ENCODE measurements around the gene BCL2L13.

BCL2L13 gene

GRCh38 chr22:17738386-17739128, 100.0 kb downstream of the BCL2L13 start:
- no peaks in the 10 kb centered on the region for H3K27me3 ChIP-seq (replicated peaks)
- H3K36me3 ChIP-seq (replicated peaks), result peaks cover 16% of the 10 kb centered on the region
- H3K4me3 ChIP-seq (ENCODE audit: low read depth, low read length), result no peak overlapping the region
- TF ChIP-seq CTCF (IDR thresholded peaks at IDR 0.05; ENCODE audit: low read depth, low read length, missing control alignments), result no peak
- no peak overlapping the region for H3K27ac ChIP-seq
- no peak for DNase-seq
- in situ Hi-C loops (cut with HindIII; ENCODE audit: low pct_ligation_motif_present, low sequenced_read_pairs), result no loop called here

GRCh38 chr22:17739196-17739975, 100.8 kb downstream of the BCL2L13 start:
- in situ Hi-C loops (cut with HindIII; ENCODE audit: low pct_ligation_motif_present, low sequenced_read_pairs), result no loop called here
- no peak for TF ChIP-seq CTCF (IDR thresholded peaks at IDR 0.05; ENCODE audit: low read depth, low read length, missing control alignments)
- H3K36me3 ChIP-seq (replicated peaks), result peaks cover 10% of the 10 kb centered on the region
- H3K4me3 ChIP-seq (ENCODE audit: low read depth, low read length), result no peak overlapping the region
- no peak overlapping the region for H3K27ac ChIP-seq
- no peaks in the 10 kb centered on the region for H3K27me3 ChIP-seq (replicated peaks)
- no peak for DNase-seq

GRCh38 chr22:17741866-17742526, 103.4 kb downstream of the BCL2L13 start:
- Histone ChIP-seq H3K27ac (no peak overlapping the region), H3K36me3 (replicated peaks) (peaks cover 2% of the 10 kb centered on the region), H3K27me3 (replicated peaks) (no peaks in the 10 kb centered on the region), H3K4me3 (ENCODE audit: low read depth, low read length) (no peak overlapping the region)
- no peak for TF ChIP-seq CTCF (IDR thresholded peaks at IDR 0.05; ENCODE audit: low read depth, low read length, missing control alignments)
- DNase-seq, result no peak
- in situ Hi-C loops (cut with HindIII; ENCODE audit: low pct_ligation_motif_present, low sequenced_read_pairs), result no loop called here

GRCh38 chr22:17742527-17742902, 104.0 kb downstream of the BCL2L13 start:
- in situ Hi-C loops (cut with HindIII; ENCODE audit: low pct_ligation_motif_present, low sequenced_read_pairs), result no loop called here
- no peak overlapping the region for H3K4me3 ChIP-seq (ENCODE audit: low read depth, low read length)
- H3K27me3 ChIP-seq (replicated peaks), result no peaks in the 10 kb centered on the region
- peak; percentile 91 for TF ChIP-seq CTCF (IDR thresholded peaks at IDR 0.05; ENCODE audit: low read depth, low read length, missing control alignments)
- H3K36me3 ChIP-seq (replicated peaks), result peaks cover under 1% of the 10 kb centered on the region
- DNase-seq, result peak; percentile 71
- no peak overlapping the region for H3K27ac ChIP-seq

- no peaks in the 10 kb centered on the region for H3K36me3 ChIP-seq (replicated peaks)
- DNase-seq, result no peak
- H3K4me3 ChIP-seq (ENCODE audit: low read depth, low read length), result no peak overlapping the region
- no peak overlapping the region for H3K27ac ChIP-seq
- in situ Hi-C loops (cut with HindIII; ENCODE audit: low pct_ligation_motif_present, low sequenced_read_pairs), result no loop called here
- TF ChIP-seq CTCF (IDR thresholded peaks at IDR 0.05; ENCODE audit: low read depth, low read length, missing control alignments), result no peak
- no peaks in the 10 kb centered on the region for H3K27me3 ChIP-seq (replicated peaks)
Measured at GRCh38 chr22:17743661-17744411, 105.3 kb downstream of the BCL2L13 start.
